Occipital lobe (tissue), 1 donor: Measurements from ENCODE around the gene ERLIN1. TPM values are rescaled to one million over a fixed set of nuclear protein-coding genes. Genes with fewer than 3 reads are reported as not detected.

Experiments
- total RNA-seq: library from RNA; depleted of rRNA; stranded (reverse); fragments of >200 nt; gene quantifications from one replicate; pipeline ENCODE4 v1.2.3, GENCODE V29; 2014

Gene ERLIN1
- total RNA-seq, 1 donor from 2014 or later = 9.8 TPM

Other genes starting within 250 kb of the ERLIN1 start
- 2.7 TPM for gene DNMBP, start 176.1 kb downstream of the ERLIN1 start, total RNA-seq
- not detected for gene CPN1, start 104.2 kb downstream of the ERLIN1 start, total RNA-seq
- gene CHUK, start 43.6 kb upstream of the ERLIN1 start, total RNA-seq = 25.9 TPM
- 32.9 TPM for gene CWF19L1, start 81.6 kb upstream of the ERLIN1 start, total RNA-seq
- gene BLOC1S2, start 100.7 kb upstream of the ERLIN1 start, total RNA-seq = 44.0 TPM
- 0.62 TPM for gene PKD2L1, start 144.2 kb upstream of the ERLIN1 start, total RNA-seq
- gene SCD, start 161.2 kb upstream of the ERLIN1 start, total RNA-seq = 123 TPM